HG02938 (cell line): Measurements from ENCODE around the gene USH1C.

ENCODE experiments used
- ATAC-seq: cut with Tn5 transposase; IDR thresholded peaks from one replicate; pipeline ENCODE4 v1.9.1; 2021; ENCODE audit warnings: mild to moderate bottlenecking, moderate library complexity; ENCODE audit not compliant: unreplicated experiment

The USH1C gene

GRCh38 chr11:17443926-17444690, 100.1 kb downstream of the USH1C start:
- no peak for ATAC-seq
